ENCODE results near the gene CCHCR1.

DNA sequence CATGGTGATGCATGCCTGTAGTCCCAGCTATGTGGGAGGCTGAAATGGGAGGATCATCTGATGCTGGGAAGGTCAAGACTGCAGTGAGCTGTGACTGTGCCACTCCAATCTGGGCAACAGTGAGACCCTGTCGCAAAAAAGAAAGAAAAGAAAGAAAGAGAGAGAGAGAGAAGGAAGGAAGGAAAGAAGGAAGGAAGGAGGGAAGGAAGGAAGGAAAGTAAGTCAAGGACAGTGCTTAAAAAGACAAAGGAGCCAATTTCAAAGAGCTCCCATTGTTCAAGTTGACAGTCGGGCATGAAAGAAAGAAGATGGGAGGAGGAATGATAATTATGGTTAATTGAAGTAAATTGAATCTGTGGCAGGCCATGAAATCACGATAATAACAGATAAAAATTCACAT is 61.4 kb downstream of the CCHCR1 start:
- TF ChIP-seq, protein P1, sequence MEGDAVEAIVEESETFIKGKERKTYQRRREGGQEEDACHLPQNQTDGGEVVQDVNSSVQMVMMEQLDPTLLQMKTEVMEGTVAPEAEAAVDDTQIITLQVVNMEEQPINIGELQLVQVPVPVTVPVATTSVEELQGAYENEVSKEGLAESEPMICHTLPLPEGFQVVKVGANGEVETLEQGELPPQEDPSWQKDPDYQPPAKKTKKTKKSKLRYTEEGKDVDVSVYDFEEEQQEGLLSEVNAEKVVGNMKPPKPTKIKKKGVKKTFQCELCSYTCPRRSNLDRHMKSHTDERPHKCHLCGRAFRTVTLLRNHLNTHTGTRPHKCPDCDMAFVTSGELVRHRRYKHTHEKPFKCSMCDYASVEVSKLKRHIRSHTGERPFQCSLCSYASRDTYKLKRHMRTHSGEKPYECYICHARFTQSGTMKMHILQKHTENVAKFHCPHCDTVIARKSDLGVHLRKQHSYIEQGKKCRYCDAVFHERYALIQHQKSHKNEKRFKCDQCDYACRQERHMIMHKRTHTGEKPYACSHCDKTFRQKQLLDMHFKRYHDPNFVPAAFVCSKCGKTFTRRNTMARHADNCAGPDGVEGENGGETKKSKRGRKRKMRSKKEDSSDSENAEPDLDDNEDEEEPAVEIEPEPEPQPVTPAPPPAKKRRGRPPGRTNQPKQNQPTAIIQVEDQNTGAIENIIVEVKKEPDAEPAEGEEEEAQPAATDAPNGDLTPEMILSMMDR (IDR thresholded peaks at IDR 0.05): no peak
- TF ChIP-seq EZH2phosphoT487 (IDR thresholded peaks at IDR 0.05) (no peak), EZH2 (IDR thresholded peaks at IDR 0.05) (no peak)

Data from neural progenitor cell (in vitro differentiated cells).